Keratinocyte (primary cell): ENCODE measurements around the gene RANBP17.

Source experiments
- EZH2 ChIP-seq: IDR thresholded peaks from one replicate; pipeline ENCODE4 v1.6.1; 2012; ENCODE audit warnings: inconsistent platforms, mild to moderate bottlenecking, low read length, moderate library complexity
- TF ChIP-seq, protein P1 (sequence below), 3 experiments: IDR thresholded peaks in 1 of 3; conservative IDR thresholded peaks in 1 of 3; optimal IDR thresholded peaks in 1 of 3; 2 replicates in 2 of 3; 3 replicates in 1 of 3; pipeline versions ENCODE3 to v1.5.1; 2011; ENCODE audit warnings: low read length in 3 of 3, mild to moderate bottlenecking in 3 of 3, moderate library complexity in 2 of 3, control low read depth in 1 of 3, inconsistent platforms in 1 of 3; ENCODE audit not compliant: insufficient read depth in 2 of 3; ENCODE audit errors: extremely low read depth in 1 of 3

DNA sequence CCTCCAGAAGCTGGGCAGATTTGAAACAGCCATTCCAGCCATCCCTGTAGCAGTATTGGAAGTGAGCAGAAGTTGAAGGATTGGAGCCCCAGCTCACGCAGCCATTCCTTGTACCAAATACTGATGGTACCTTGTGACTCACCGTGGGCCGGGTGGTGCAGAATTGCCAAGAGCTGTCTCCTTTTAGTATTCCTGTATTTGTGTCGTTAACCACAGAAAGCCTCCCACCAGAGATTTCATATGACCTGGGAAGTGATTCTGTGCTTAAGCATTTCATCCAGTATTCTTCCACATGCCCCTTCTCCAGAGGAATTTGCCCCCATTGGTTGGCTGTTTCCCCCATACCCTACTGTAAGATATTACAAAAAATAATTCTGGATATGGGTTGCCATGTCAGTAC is 429.6 kb downstream of the RANBP17 start:
- TF ChIP-seq EZH2 = no peak
- TF ChIP-seq, protein P1, sequence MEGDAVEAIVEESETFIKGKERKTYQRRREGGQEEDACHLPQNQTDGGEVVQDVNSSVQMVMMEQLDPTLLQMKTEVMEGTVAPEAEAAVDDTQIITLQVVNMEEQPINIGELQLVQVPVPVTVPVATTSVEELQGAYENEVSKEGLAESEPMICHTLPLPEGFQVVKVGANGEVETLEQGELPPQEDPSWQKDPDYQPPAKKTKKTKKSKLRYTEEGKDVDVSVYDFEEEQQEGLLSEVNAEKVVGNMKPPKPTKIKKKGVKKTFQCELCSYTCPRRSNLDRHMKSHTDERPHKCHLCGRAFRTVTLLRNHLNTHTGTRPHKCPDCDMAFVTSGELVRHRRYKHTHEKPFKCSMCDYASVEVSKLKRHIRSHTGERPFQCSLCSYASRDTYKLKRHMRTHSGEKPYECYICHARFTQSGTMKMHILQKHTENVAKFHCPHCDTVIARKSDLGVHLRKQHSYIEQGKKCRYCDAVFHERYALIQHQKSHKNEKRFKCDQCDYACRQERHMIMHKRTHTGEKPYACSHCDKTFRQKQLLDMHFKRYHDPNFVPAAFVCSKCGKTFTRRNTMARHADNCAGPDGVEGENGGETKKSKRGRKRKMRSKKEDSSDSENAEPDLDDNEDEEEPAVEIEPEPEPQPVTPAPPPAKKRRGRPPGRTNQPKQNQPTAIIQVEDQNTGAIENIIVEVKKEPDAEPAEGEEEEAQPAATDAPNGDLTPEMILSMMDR (optimal IDR thresholded peaks at IDR 0.05 in 1 of 3, IDR thresholded peaks at IDR 0.05 in 1 of 3, conservative IDR thresholded peaks at IDR 0.05 in 1 of 3; ENCODE audit: extremely low read depth in 1 of 3, insufficient read depth in 2 of 3, low read length in 3 of 3) = no peak
